ENCODE results near the gene DAPK2.

- TF ChIP-seq CTCF (IDR thresholded peaks at IDR 0.05), result no peak
- no peak for TF ChIP-seq POLR2A (IDR thresholded peaks at IDR 0.05)
Measured at GRCh38 chr15:63948436-63948835, 97.8 kb downstream of the DAPK2 start.
